Measurements from ENCODE around the gene SEC61A2. TPM values are rescaled to one million over a fixed set of nuclear protein-coding genes. Genes with fewer than 3 reads are reported as not detected.

SEC61A2 gene
- total RNA-seq, 1 donor = 16.0 TPM

GRCh38 chr10:12156367-12157123, 27.1 kb downstream of the SEC61A2 start:
- no peak overlapping the region for H3K4me3 ChIP-seq (ENCODE audit: low read depth, low read length)
- no peak for TF ChIP-seq CTCF (IDR thresholded peaks at IDR 0.05; ENCODE audit: insufficient read depth, low read depth, low read length)
- DNase-seq (ENCODE audit: low read depth) = no peak

- no peak overlapping the region for H3K4me3 ChIP-seq (ENCODE audit: low read depth, low read length)
- no peak for DNase-seq (ENCODE audit: low read depth)
- no peak for TF ChIP-seq CTCF (IDR thresholded peaks at IDR 0.05; ENCODE audit: insufficient read depth, low read depth, low read length)
Observed at GRCh38 chr10:12158111-12158510, 28.6 kb downstream of the SEC61A2 start.

- DNase-seq (ENCODE audit: low read depth) = no peak
- no peak overlapping the region for H3K4me3 ChIP-seq (ENCODE audit: low read depth, low read length)
- TF ChIP-seq CTCF (IDR thresholded peaks at IDR 0.05; ENCODE audit: insufficient read depth, low read depth, low read length) = no peak
Observed at GRCh38 chr10:12160664-12161063, 31.2 kb downstream of the SEC61A2 start.

- H3K4me3 ChIP-seq (ENCODE audit: low read depth, low read length) = no peak overlapping the region
- TF ChIP-seq CTCF (IDR thresholded peaks at IDR 0.05; ENCODE audit: insufficient read depth, low read depth, low read length) = no peak
- DNase-seq (ENCODE audit: low read depth) = no peak
Observed at GRCh38 chr10:12162927-12163326, 33.5 kb downstream of the SEC61A2 start.

GRCh38 chr10:12164085-12164484, 34.6 kb downstream of the SEC61A2 start:
- H3K4me3 ChIP-seq (ENCODE audit: low read depth, low read length) = no peak overlapping the region
- DNase-seq (ENCODE audit: low read depth) = no peak

GRCh38 chr10:12165036-12165435, 35.6 kb downstream of the SEC61A2 start:
- H3K4me3 ChIP-seq (ENCODE audit: low read depth, low read length) = no peak overlapping the region
- no peak for TF ChIP-seq CTCF (IDR thresholded peaks at IDR 0.05; ENCODE audit: insufficient read depth, low read depth, low read length)
- no peak for DNase-seq (ENCODE audit: low read depth)

More at GRCh38 chr10:12164085-12164484, 34.6 kb downstream of the SEC61A2 start:
- no peak for TF ChIP-seq CTCF (IDR thresholded peaks at IDR 0.05; ENCODE audit: insufficient read depth, low read depth, low read length)

All from fibroblast of villous mesenchyme (primary cell).